Measurements from ENCODE around the gene CNIH3.

The CNIH3 gene

GRCh38 chr1:224641030-224641429 lies 24.9 kb downstream of the CNIH3 start:
- DNase-seq = no peak

GRCh38 chr1:224643653-224644052 lies 27.5 kb downstream of the CNIH3 start:
- DNase-seq = no peak

GRCh38 chr1:224644553-224645154 lies 28.5 kb downstream of the CNIH3 start:
- peak in 20 of 56 donors; percentile 2 to 59 (median 12) for DNase-seq

GRCh38 chr1:224647449-224647848 lies 31.3 kb downstream of the CNIH3 start:
- no peak for DNase-seq

GRCh38 chr1:224650290-224650689 lies 34.2 kb downstream of the CNIH3 start:
- DNase-seq = no peak

GRCh38 chr1:224651188-224651587 lies 35.1 kb downstream of the CNIH3 start:
- no peak for DNase-seq

- no peak for DNase-seq
Observed at GRCh38 chr1:224656392-224656791, 40.3 kb downstream of the CNIH3 start.

- no peak for DNase-seq
Observed at GRCh38 chr1:224660074-224660473, 44.0 kb downstream of the CNIH3 start.

- no peak for DNase-seq
Observed at GRCh38 chr1:224662870-224663269, 46.8 kb downstream of the CNIH3 start.

- DNase-seq = no peak
Observed at GRCh38 chr1:224665016-224665415, 48.9 kb downstream of the CNIH3 start.

GRCh38 chr1:224666078-224666477 lies 50.0 kb downstream of the CNIH3 start:
- no peak for DNase-seq

GRCh38 chr1:224666913-224667312 lies 50.8 kb downstream of the CNIH3 start:
- DNase-seq = no peak

GRCh38 chr1:224668984-224669383 lies 52.9 kb downstream of the CNIH3 start:
- DNase-seq = no peak

GRCh38 chr1:224669403-224669802 lies 53.3 kb downstream of the CNIH3 start:
- no peak for DNase-seq

GRCh38 chr1:224670506-224670905 lies 54.4 kb downstream of the CNIH3 start:
- no peak for DNase-seq

GRCh38 chr1:224671076-224671475 lies 55.0 kb downstream of the CNIH3 start:
- no peak for DNase-seq

GRCh38 chr1:224673141-224673540 lies 57.0 kb downstream of the CNIH3 start:
- no peak for DNase-seq

GRCh38 chr1:224675590-224675989 lies 59.5 kb downstream of the CNIH3 start:
- DNase-seq = no peak

GRCh38 chr1:224676551-224676950 lies 60.4 kb downstream of the CNIH3 start:
- no peak for DNase-seq

GRCh38 chr1:224678168-224678567 lies 62.1 kb downstream of the CNIH3 start:
- DNase-seq = no peak

- DNase-seq = peak in 1 of 56 donors; percentile 22
Observed at GRCh38 chr1:224679606-224680005, 63.5 kb downstream of the CNIH3 start.

GRCh38 chr1:224681816-224682215 lies 65.7 kb downstream of the CNIH3 start:
- no peak for DNase-seq

- DNase-seq = no peak
Observed at GRCh38 chr1:224683936-224684335, 67.8 kb downstream of the CNIH3 start.

GRCh38 chr1:224684979-224685425 lies 68.9 kb downstream of the CNIH3 start:
- no peak for DNase-seq
